Measurements from ENCODE around the gene SLC2A10.

Gene SLC2A10

DNA sequence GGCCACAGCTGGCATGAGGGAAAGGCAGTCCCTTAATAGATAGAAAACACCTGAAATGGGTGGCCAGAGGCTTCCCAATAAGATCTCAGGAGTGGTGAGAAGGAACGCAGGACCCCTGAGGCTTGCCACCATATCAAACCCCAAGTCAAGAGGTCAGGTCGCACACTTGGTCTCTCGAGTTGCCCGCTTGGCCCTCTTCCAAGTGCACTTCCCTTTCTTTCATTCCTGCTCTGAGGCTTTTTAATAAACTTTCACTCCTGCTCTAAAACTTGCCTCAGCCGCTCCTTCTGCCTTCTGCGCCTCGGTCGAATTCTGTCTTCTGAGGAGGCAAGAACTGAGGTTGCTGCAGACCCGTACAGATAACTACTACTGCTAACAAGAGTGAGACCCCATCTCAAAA, 64.2 kb downstream of the SLC2A10 start:
- in situ Hi-C loops (cut with HindIII; ENCODE audit: low pct_ligation_motif_present, low sequenced_read_pairs) = no loop called here
- no peak for DNase-seq
- TF ChIP-seq CTCF (IDR thresholded peaks at IDR 0.05; ENCODE audit: low read depth, low read length, missing control alignments) = no peak
- Histone ChIP-seq H3K27me3 (replicated peaks) (peaks cover 4% of the 10 kb centered on the region), H3K36me3 (replicated peaks) (no peaks in the 10 kb centered on the region), H3K4me3 (ENCODE audit: low read depth, low read length) (no peak overlapping the region), H3K27ac (no peak overlapping the region)

GRCh38 chr20:46774236-46774635, 64.8 kb downstream of the SLC2A10 start:
- in situ Hi-C loops (cut with HindIII; ENCODE audit: low pct_ligation_motif_present, low sequenced_read_pairs) = no loop called here
- H3K36me3 ChIP-seq (replicated peaks) = no peaks in the 10 kb centered on the region
- peaks cover 4% of the 10 kb centered on the region for H3K27me3 ChIP-seq (replicated peaks)
- DNase-seq = no peak
- TF ChIP-seq CTCF (IDR thresholded peaks at IDR 0.05; ENCODE audit: low read depth, low read length, missing control alignments) = no peak
- no peak overlapping the region for H3K27ac ChIP-seq
- no peak overlapping the region for H3K4me3 ChIP-seq (ENCODE audit: low read depth, low read length)

DNA sequence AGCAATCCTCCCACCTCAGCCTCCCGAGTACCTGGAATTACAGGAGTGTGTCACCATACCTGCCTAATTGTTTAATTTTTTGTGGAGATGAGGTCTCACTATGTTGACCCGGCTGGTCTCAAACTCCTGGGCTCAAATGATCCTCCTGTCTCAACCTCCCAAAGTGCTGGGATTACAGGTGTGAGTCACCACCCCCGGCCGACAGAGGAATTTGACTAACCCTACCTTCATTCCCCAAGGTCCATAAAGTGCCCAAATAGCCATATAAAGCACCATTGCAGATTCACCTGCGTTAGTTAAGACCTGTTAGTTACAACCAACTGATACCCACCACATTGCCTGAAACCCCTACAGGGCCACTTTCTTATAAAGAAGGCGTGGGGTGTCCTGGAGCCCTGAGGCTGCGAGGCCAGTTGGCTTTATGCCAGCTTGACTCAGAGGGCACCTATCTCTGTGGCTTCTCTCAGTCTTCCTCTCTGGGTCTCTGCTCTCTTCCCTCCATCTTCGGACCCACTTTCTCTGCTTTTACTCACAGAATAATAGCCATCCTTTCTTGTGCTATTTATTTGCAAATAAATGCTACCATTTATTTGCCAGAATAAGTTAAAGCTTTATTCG, 65.6 kb downstream of the SLC2A10 start:
- DNase-seq = no peak
- Histone ChIP-seq H3K27ac (no peak overlapping the region), H3K4me3 (ENCODE audit: low read depth, low read length) (no peak overlapping the region), H3K36me3 (replicated peaks) (no peaks in the 10 kb centered on the region), H3K27me3 (replicated peaks) (peaks cover 4% of the 10 kb centered on the region)
- in situ Hi-C loops (cut with HindIII; ENCODE audit: low pct_ligation_motif_present, low sequenced_read_pairs) = no loop called here
- TF ChIP-seq CTCF (IDR thresholded peaks at IDR 0.05; ENCODE audit: low read depth, low read length, missing control alignments) = no peak

DNA sequence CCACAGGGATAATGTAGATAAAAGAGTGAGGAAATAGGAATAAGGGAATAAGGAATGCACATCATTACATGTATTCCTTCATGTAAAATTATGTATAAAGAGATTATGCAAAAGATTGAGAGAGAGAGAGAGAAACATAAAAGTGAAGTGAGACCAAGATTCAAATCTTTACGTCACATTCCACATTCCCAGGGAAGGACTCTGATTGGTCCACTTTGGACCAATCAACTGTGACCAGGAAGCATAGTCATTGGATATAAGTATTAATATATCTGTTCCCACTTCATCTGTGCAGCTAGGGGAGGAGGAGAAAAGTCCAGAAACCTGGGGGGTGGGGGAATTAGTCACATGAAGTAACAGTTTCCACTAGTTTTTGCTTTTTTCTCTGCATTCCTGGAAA, 66.4 kb downstream of the SLC2A10 start:
- Histone ChIP-seq H3K36me3 (replicated peaks) (no peaks in the 10 kb centered on the region), H3K4me3 (ENCODE audit: low read depth, low read length) (no peak overlapping the region), H3K27me3 (replicated peaks) (peaks cover 4% of the 10 kb centered on the region), H3K27ac (no peak overlapping the region)
- TF ChIP-seq CTCF (IDR thresholded peaks at IDR 0.05; ENCODE audit: low read depth, low read length, missing control alignments) = no peak
- in situ Hi-C loops (cut with HindIII; ENCODE audit: low pct_ligation_motif_present, low sequenced_read_pairs) = no loop called here
- no peak for DNase-seq

- no peak overlapping the region for H3K4me3 ChIP-seq (ENCODE audit: low read depth, low read length)
- in situ Hi-C loops (cut with HindIII; ENCODE audit: low pct_ligation_motif_present, low sequenced_read_pairs) = no loop called here
- H3K36me3 ChIP-seq (replicated peaks) = no peaks in the 10 kb centered on the region
- DNase-seq = no peak
- no peak overlapping the region for H3K27ac ChIP-seq
- peaks cover 4% of the 10 kb centered on the region for H3K27me3 ChIP-seq (replicated peaks)
- no peak for TF ChIP-seq CTCF (IDR thresholded peaks at IDR 0.05; ENCODE audit: low read depth, low read length, missing control alignments)
These were observed 67.9 kb downstream of the SLC2A10 start for GRCh38 chr20:46777331-46777730.

DNA sequence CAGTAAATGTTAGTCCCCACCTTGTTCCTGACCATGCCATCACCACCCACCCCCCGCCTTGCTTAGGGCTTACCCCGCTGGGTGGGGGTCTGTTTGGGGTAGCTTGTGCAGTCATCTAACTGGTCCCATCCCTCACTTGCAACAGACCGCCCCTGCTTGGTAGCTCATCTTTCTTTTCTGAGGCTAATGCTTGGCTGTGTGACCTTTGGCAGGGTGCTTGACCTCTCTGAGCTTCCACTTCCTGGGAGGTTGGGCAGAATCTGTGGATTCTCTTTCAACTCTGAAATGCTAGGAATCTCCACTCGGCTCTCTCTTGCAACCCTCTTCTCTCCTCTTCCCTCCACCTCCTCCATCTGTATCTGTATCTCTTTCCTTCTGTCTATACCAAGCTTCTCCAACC, 70.4 kb downstream of the SLC2A10 start:
- no peaks in the 10 kb centered on the region for H3K36me3 ChIP-seq (replicated peaks)
- no peak overlapping the region for H3K27ac ChIP-seq
- no peaks in the 10 kb centered on the region for H3K27me3 ChIP-seq (replicated peaks)
- in situ Hi-C loops (cut with HindIII; ENCODE audit: low pct_ligation_motif_present, low sequenced_read_pairs) = no loop called here
- no peak for DNase-seq
- no peak overlapping the region for H3K4me3 ChIP-seq (ENCODE audit: low read depth, low read length)
- no peak for TF ChIP-seq CTCF (IDR thresholded peaks at IDR 0.05; ENCODE audit: low read depth, low read length, missing control alignments)
